SK-N-MC (cell line): ENCODE results near the gene ARL4D.

Experiments
- EZH2 ChIP-seq: fragments of 200-600 bp; sonication (generic); IDR thresholded peaks from one replicate; pipeline ENCODE4 v1.6.1; 2017; ENCODE audit warnings: antibody characterized with exemption
- FOXP2 ChIP-seq: optimal IDR thresholded peaks from 2 replicates; pipeline ENCODE3; 2011; ENCODE audit warnings: mild to moderate bottlenecking, moderate library complexity; ENCODE audit not compliant: insufficient read depth; ENCODE audit errors: extremely low read length, control extremely low read depth
- POLR2AphosphoS5 ChIP-seq: IDR thresholded peaks from 2 replicates; pipeline ENCODE4 v1.6.1; 2012; ENCODE audit warnings: mild to moderate bottlenecking, low read depth, low read length, borderline replicate concordance

GRCh38 chr17:43402567-43402966 lies 3.8 kb downstream of the ARL4D start:
- no peak for TF ChIP-seq POLR2AphosphoS5
- no peak for TF ChIP-seq EZH2
- no peak for TF ChIP-seq FOXP2
